H7 (cell line): ENCODE data around the gene FOXS1. TPM values are rescaled to one million over a fixed set of nuclear protein-coding genes. Genes with fewer than 3 reads are reported as not detected.
"Not testable (repeated sequence)": the region's sequence is repeated elsewhere in the genome, so short reads cannot be mapped to it uniquely, and the experiment has no call there.

Experiments
- DNase-seq: peaks from one replicate; pipeline ENCODE4 v3.0.0; 2012
- H3K27me3 ChIP-seq: 2 replicates; pipeline ENCODE4 v1.6.0; 2011; ENCODE audit warnings: mild to moderate bottlenecking, low read length; ENCODE audit not compliant: control insufficient read depth, insufficient read depth
- H3K36me3 ChIP-seq: replicated peaks from 2 replicates; pipeline ENCODE4 v1.5.1; 2011; ENCODE audit warnings: low read length; ENCODE audit not compliant: control insufficient read depth, insufficient read depth
- H3K4me3 ChIP-seq: 2 replicates; pipeline ENCODE4 v1.5.1; 2011; ENCODE audit warnings: low read depth, mild to moderate bottlenecking, control low read depth, low read length, moderate library complexity; ENCODE audit not compliant: insufficient read depth
- total RNA-seq: library from RNA; depleted of rRNA; stranded (reverse); fragments of >200 nt; shearing (Covaris generic); gene quantifications from 2 replicates; pipeline ENCODE4 v1.2.3, GENCODE V29; 2014

The FOXS1 gene
- total RNA-seq, 1 experiment from 2014 or later = 0.38 TPM

- H3K4me3 ChIP-seq = no peak overlapping the region
- DNase-seq = no peak
- no peaks in the 10 kb centered on the region for H3K27me3 ChIP-seq
- H3K36me3 ChIP-seq = no peaks in the 10 kb centered on the region
Measured at GRCh38 chr20:31838646-31839292, 6.6 kb downstream of the FOXS1 start.

- no peak overlapping the region for H3K4me3 ChIP-seq
- H3K27me3 ChIP-seq = no peaks in the 10 kb centered on the region
- DNase-seq = peak; percentile 39
- no peaks in the 10 kb centered on the region for H3K36me3 ChIP-seq
Measured at GRCh38 chr20:31837896-31838397, 7.5 kb downstream of the FOXS1 start.

DNA sequence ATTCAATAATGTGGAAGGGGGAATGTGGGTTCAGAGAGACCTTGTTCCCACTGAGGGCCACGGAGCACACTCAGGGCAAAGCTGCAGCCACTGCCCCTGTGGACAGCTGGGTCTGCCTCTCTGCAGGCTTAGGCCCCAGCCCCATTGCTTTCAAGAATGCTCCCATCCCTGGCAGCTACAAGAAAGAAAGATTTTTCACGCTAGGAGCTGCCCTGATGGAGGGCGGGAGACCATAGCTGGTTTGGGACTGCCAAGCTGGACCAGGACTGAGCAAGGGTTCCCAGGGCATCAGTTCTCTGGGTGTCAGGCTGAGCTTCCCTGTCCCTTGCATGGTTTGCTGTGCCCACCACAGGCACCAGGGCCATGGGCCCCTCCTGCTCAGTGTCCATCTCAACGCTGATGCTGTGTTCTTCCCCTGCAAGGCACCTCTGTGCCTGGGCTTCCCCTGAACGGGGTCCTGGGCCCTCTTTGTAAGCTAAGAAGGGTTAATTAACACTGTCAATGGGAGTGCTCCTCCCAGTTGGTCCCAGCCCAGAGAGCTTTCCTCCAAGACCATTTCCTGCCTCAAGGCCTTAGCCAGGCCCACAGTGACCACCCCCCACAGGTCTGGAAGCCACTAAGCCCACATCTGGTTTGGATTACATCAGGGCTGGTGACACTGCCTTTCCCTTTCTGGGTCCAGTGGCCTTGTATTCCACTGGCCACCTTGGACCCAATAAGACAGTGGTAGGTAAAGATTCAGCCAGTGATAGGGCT lies 8.4 kb downstream of the FOXS1 start:
- H3K4me3 ChIP-seq = no peak overlapping the region
- H3K27me3 ChIP-seq = no peaks in the 10 kb centered on the region
- H3K36me3 ChIP-seq = no peaks in the 10 kb centered on the region
- peak; percentile 43 for DNase-seq

DNA sequence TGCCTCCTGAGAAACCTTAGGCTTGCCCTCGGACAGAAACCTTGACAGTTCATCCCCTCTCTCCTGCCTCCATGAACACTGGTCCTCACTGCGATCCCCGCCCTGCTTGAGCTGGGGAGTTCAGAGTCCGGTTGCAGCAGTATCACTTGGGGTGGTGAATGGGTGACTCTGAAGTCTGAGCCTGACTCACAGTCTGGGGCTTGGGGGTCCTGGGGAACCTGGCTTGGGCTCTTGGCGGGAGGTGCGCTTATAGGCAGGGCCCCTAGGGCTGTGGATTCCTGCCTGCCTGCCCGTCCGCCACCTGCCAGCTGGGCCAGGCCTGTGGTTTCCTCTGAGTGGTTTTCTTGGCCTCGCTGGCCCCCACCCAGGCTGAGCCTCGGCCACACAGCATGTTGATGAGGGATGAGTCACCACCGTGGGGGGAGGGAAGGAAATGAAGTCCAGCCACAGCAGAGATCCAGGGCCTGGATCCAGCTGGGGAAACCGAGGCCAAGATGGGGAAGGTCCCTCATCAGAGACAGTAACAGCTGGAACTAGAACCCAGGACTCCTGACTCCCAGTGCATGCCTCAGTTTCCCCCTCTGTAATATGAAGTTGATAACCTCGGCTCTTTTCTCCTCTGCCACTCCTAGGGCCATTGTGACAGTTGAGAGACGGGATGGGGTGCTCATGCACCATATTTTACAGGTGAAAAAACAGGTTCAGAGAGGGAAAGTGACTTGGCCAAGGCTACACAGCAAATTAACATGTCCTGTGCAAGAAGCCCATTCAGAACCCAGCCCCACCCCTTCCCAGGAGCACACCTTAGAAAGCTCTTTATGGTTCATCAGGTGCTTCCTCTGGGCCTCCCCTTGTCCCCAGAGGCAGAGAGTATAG lies 9.2 kb downstream of the FOXS1 start:
- Histone ChIP-seq H3K4me3 (no peak overlapping the region), H3K27me3 (no peaks in the 10 kb centered on the region), H3K36me3 (no peaks in the 10 kb centered on the region)
- DNase-seq = peak; percentile 82

- no peak overlapping the region for H3K4me3 ChIP-seq
- no peaks in the 10 kb centered on the region for H3K27me3 ChIP-seq
- peak; percentile 58 for DNase-seq
- H3K36me3 ChIP-seq = no peaks in the 10 kb centered on the region
Measured at GRCh38 chr20:31835554-31835953, 9.8 kb downstream of the FOXS1 start.

DNA sequence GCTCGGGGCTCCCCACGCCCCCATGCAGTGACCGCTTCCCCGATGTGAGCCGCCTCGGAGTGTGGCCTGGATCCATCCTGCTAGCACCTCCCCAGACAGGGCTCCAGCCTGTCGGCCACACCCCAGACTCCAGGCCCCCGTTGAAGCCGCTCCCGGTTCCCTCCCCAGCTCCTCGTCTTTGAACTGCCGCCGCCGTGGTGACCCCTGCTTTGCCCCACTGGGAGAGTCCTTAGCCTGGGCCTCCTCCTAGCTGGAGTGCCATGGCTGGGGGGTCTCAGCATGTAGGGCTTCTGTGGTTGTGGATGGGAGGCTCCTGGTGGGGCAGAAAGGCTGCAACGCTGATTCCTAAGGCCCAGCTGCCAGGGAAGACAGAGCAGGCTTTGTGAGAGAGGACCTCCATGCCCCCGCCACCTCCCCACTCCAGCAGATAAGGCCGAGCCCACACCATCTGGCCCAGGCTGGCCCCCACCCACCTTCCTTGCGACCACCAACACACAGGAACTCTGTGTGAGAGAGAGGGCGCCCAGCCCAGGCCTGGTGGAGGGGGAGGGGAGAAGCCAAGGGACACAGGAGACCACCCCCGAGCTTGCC lies 11.4 kb downstream of the FOXS1 start:
- Histone ChIP-seq H3K4me3 (no peak overlapping the region), H3K36me3 (no peaks in the 10 kb centered on the region), H3K27me3 (no peaks in the 10 kb centered on the region)
- DNase-seq = peak; percentile 82

DNA sequence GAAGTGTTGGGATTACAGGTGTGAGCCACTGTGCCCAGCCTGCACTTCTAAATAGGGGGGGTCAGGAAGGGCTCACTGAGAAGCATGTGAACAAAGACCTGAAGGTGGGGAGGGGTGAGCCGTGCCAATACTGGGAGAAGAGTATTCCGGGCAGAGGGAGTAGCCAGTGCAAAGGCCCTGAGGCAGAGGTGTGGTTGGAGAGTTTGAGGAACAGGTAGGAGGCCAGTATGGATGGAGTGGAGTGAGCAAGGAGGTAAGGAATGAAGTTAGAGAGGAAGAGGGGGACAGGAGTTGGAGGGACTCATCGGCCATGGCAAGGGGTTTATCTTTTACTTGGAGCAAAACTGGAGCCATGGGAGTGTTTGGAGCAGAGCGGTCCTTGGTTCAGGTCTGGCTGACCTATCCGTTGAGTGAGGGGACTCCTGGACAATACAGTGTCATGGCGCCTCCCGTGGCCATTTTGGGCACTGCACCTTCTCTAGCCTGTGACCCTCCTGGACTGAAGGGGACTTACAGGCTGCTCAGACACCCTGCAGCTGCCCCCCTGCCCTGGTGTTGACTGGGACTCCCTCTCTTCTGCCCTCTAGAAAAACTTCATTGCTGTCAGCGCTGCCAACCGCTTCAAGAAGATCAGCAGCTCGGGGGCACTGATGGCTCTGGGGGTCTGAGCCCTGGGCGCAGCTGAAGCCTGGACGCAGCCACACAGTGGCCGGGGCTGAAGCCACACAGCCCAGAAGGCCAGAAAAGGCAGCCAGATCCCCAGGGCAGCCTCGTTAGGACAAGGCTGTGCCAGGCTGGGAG lies 12.1 kb downstream of the FOXS1 start:
- H3K4me3 ChIP-seq = no peak overlapping the region
- peak; percentile 99 for DNase-seq
- no peaks in the 10 kb centered on the region for H3K36me3 ChIP-seq
- H3K27me3 ChIP-seq = no peaks in the 10 kb centered on the region

DNA sequence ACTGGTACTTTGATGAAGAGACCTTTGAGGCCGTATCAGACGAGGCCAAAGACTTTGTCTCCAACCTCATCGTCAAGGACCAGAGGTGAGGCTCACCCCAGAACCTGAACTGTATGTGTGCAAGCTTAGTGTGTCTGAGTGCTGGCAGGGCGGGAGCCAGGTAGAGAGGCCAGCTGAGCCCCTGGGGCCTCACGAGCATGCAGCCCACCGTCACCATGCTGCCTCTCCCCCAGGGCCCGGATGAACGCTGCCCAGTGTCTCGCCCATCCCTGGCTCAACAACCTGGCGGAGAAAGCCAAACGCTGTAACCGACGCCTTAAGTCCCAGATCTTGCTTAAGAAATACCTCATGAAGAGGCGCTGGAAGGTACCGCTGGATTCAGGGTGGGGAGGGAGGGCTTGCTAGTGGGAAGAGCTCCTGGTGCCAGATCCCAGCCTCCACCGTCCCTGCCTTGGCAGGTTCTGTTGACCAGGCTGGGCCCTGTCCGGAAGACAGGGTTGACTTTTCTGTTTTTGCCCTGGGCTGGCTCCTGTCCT lies 13.6 kb downstream of the FOXS1 start:
- no peak overlapping the region for H3K4me3 ChIP-seq
- peak; percentile 53 for DNase-seq
- H3K27me3 ChIP-seq = no peaks in the 10 kb centered on the region
- no peaks in the 10 kb centered on the region for H3K36me3 ChIP-seq

GRCh38 chr20:31831211-31831610 lies 14.2 kb downstream of the FOXS1 start:
- no peak for DNase-seq
- no peak overlapping the region for H3K4me3 ChIP-seq
- no peaks in the 10 kb centered on the region for H3K36me3 ChIP-seq
- H3K27me3 ChIP-seq = no peaks in the 10 kb centered on the region

GRCh38 chr20:31830406-31830981 lies 14.9 kb downstream of the FOXS1 start:
- peak; percentile 52 for DNase-seq
- no peaks in the 10 kb centered on the region for H3K27me3 ChIP-seq

GRCh38 chr20:31829731-31830130 lies 15.7 kb downstream of the FOXS1 start:
- Histone ChIP-seq H3K27me3 (no peaks in the 10 kb centered on the region), H3K36me3 (no peaks in the 10 kb centered on the region), H3K4me3 (no peak overlapping the region)
- peak; percentile 43 for DNase-seq

More at GRCh38 chr20:31830406-31830981, 14.9 kb downstream of the FOXS1 start:
- Histone ChIP-seq H3K4me3 (no peak overlapping the region), H3K36me3 (no peaks in the 10 kb centered on the region)

DNA sequence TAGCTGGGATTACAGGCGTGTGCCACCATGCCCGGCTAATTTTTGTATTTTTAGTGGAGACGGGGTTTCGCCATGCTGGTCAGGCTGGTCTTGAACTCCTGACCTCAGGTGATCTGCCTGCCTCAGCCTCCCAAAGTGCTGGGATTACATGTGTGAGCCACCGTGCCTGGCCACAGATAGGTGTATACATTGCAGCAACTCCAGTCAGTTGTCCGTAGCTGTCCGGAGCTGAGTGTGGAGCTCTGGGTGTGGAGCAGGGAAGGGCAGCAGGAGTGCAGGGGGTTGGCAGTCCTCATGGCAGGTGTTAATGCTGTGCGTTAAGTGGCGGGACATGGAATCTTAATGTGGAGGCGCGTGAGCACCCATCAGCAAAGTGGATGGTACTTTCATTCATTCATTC lies 17.4 kb downstream of the FOXS1 start:
- H3K27me3 ChIP-seq, H3K4me3 ChIP-seq, H3K36me3 ChIP-seq: not testable (repeated sequence)
- peak; percentile 22 for DNase-seq

- H3K36me3 ChIP-seq = no peaks in the 10 kb centered on the region
- H3K4me3 ChIP-seq = no peak overlapping the region
- peak; percentile 15 for DNase-seq
- H3K27me3 ChIP-seq = no peaks in the 10 kb centered on the region
Measured at GRCh38 chr20:31827059-31827458, 18.3 kb downstream of the FOXS1 start.
